Measurements from ENCODE around the gene SEMA5A.

DNA sequence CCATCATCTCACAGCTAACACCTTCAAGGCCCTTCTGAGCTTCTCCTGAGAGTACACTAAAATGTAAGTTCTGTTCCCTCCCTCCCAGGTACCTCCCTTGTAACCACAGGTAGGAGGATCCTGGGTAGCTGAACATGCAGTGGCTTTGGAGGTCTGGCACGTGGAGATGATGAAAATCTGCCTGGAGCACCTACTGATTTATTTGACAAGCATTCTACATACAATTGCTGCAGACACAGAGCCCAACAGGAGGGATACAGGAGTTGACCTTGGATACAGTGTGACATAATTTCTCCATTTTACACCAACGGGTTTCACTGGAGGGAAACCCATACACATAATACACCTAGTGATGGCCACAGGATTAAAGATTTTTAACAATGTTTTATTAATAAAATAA is 478.7 kb downstream of the SEMA5A start:
- TF ChIP-seq, protein P1, sequence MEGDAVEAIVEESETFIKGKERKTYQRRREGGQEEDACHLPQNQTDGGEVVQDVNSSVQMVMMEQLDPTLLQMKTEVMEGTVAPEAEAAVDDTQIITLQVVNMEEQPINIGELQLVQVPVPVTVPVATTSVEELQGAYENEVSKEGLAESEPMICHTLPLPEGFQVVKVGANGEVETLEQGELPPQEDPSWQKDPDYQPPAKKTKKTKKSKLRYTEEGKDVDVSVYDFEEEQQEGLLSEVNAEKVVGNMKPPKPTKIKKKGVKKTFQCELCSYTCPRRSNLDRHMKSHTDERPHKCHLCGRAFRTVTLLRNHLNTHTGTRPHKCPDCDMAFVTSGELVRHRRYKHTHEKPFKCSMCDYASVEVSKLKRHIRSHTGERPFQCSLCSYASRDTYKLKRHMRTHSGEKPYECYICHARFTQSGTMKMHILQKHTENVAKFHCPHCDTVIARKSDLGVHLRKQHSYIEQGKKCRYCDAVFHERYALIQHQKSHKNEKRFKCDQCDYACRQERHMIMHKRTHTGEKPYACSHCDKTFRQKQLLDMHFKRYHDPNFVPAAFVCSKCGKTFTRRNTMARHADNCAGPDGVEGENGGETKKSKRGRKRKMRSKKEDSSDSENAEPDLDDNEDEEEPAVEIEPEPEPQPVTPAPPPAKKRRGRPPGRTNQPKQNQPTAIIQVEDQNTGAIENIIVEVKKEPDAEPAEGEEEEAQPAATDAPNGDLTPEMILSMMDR (IDR thresholded peaks at IDR 0.05) = no peak
- TF ChIP-seq POLR2A (IDR thresholded peaks at IDR 0.05) = no peak
